SHP77 (cell line): ENCODE data around the gene METTL14.
"Not testable (repeated sequence)": the region's sequence is repeated elsewhere in the genome, so short reads cannot be mapped to it uniquely, and the experiment has no call there.

Experiments
- DNase-seq, 2 experiments: peaks; one replicate each; lab custom pipeline; 2025; lab: John Stamatoyannopoulos, UW

The METTL14 gene

GRCh38 chr4:118684873-118685811 lies at the start of gene METTL14:
Gene METTL14 (plus strand): TSS chr4:118685392. CDS start chr4:118685535, 143 bp downstream.
- DNase-seq, result peak; percentile 64 to 76

- not testable (repeated sequence) for DNase-seq
Observed at GRCh38 chr4:118636126-118636525, 49.1 kb upstream of the METTL14 start.

GRCh38 chr4:118664665-118665064 lies 20.5 kb upstream of the METTL14 start:
- DNase-seq, result not testable (repeated sequence)

- DNase-seq, result not testable (repeated sequence)
Observed at GRCh38 chr4:118669220-118669619, 16.0 kb upstream of the METTL14 start.

GRCh38 chr4:118670968-118671367 lies 14.2 kb upstream of the METTL14 start:
- DNase-seq, result not testable (repeated sequence)

GRCh38 chr4:118676128-118676527 lies 9.1 kb upstream of the METTL14 start:
- no peak for DNase-seq

GRCh38 chr4:118680808-118681207 lies 4.4 kb upstream of the METTL14 start:
- DNase-seq, result no peak

GRCh38 chr4:118682928-118683327 lies 2.3 kb upstream of the METTL14 start:
- no peak for DNase-seq

- DNase-seq, result no peak
Observed at GRCh38 chr4:118683513-118683912, 1.7 kb upstream of the METTL14 start.

GRCh38 chr4:118703118-118703517 lies 17.9 kb downstream of the METTL14 start:
- DNase-seq, result no peak

GRCh38 chr4:118711052-118711451 lies 25.9 kb downstream of the METTL14 start:
- DNase-seq, result no peak

- DNase-seq, result no peak
Observed at GRCh38 chr4:118712872-118713271, 27.7 kb downstream of the METTL14 start.

GRCh38 chr4:118714682-118715081 lies 29.5 kb downstream of the METTL14 start:
- no peak for DNase-seq

- DNase-seq, result no peak
Observed at GRCh38 chr4:118716304-118716703, 31.1 kb downstream of the METTL14 start.

GRCh38 chr4:118718511-118719170 lies 33.4 kb downstream of the METTL14 start:
- DNase-seq, result no peak

- no peak for DNase-seq
Observed at GRCh38 chr4:118721752-118722151, 36.6 kb downstream of the METTL14 start.

- no peak for DNase-seq
Observed at GRCh38 chr4:118723369-118723768, 38.2 kb downstream of the METTL14 start.

- DNase-seq, result no peak
Observed at GRCh38 chr4:118727360-118727759, 42.2 kb downstream of the METTL14 start.

- DNase-seq, result no peak
Observed at GRCh38 chr4:118729287-118730286, 44.4 kb downstream of the METTL14 start.

GRCh38 chr4:118730683-118731082 lies 45.5 kb downstream of the METTL14 start:
- no peak for DNase-seq

- DNase-seq, result no peak
Observed at GRCh38 chr4:118732591-118733330, 47.6 kb downstream of the METTL14 start.
